Central memory CD8-positive, alpha-beta T cell (primary cell): ENCODE data around the gene TMEM51.

ENCODE experiments used
- ATAC-seq: fragments of 150-1000 bp; cut with Tn5 transposase; replicated peaks from 2 replicates; pipeline ENCODE4 v1.10.0; 2022; ENCODE audit warnings: mild to moderate bottlenecking, moderate FRiP score, moderate number of reproducible peaks; ENCODE audit not compliant: poor library complexity, severe bottlenecking; ENCODE audit errors: extremely low read depth
- DNase-seq, 2 donors: peaks; one replicate each; pipeline ENCODE4 v3.0.0; 2021; ENCODE audit warnings: low spot score in 2 of 2
- H3K27ac Mint-ChIP-seq: one replicate; pipeline ENCODE4 v1.8.0; 2022; ENCODE audit warnings: low read depth, mild to moderate bottlenecking, moderate library complexity, mixed read lengths
- H3K27me3 Mint-ChIP-seq: one replicate; pipeline ENCODE4 v1.8.0; 2022; ENCODE audit warnings: mixed read lengths
- H3K36me3 Mint-ChIP-seq: one replicate; pipeline ENCODE4 v1.8.0; 2022; ENCODE audit warnings: mild to moderate bottlenecking, moderate library complexity, mixed read lengths; ENCODE audit not compliant: insufficient read depth
- H3K4me1 Mint-ChIP-seq: one replicate; pipeline ENCODE4 v1.8.0; 2022; ENCODE audit warnings: mixed read lengths
- H3K4me3 Mint-ChIP-seq: one replicate; pipeline ENCODE4 v1.8.0; 2022; ENCODE audit warnings: mild to moderate bottlenecking, moderate library complexity, mixed read lengths
- H3K9me3 Mint-ChIP-seq: one replicate; pipeline ENCODE4 v1.8.0; 2022; ENCODE audit warnings: mixed read lengths

Gene TMEM51

GRCh38 chr1:15151377-15151806, 2.2 kb upstream of the TMEM51 start:
- ATAC-seq: no peak
- peaks cover 79% of the 10 kb centered on the region for H3K27me3 Mint-ChIP-seq
- H3K4me1 Mint-ChIP-seq: peaks cover 11% of the 10 kb centered on the region
- no peaks in the 10 kb centered on the region for H3K9me3 Mint-ChIP-seq
- no peak overlapping the region for H3K4me3 Mint-ChIP-seq
- no peaks in the 10 kb centered on the region for H3K36me3 Mint-ChIP-seq
- DNase-seq: no peak
- H3K27ac Mint-ChIP-seq: no peak overlapping the region

DNA sequence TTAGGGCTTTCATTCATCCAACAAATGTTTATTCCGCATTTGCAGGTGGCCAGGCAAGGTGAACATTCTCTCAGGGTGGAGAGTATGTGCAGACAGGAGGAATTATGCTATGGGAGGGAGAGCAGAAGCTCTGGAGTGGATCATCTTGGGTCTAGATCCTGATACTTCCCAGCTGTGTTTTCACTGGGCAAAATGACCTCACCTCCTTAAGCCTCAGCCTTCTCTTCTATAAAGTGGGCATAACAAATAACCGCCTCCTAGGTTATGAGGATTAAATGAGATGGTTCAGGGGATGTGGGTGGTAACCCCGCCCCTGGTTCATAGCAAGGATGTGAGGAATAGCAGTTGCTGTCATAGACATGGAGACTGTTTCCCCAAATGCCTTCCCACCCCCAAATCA, 1.7 kb upstream of the TMEM51 start:
- Mint-ChIP-seq H3K4me1 (peaks cover 14% of the 10 kb centered on the region), H3K9me3 (no peaks in the 10 kb centered on the region), H3K4me3 (peak overlapping the region; percentile 34), H3K27ac (no peak overlapping the region), H3K27me3 (peaks cover 74% of the 10 kb centered on the region), H3K36me3 (no peaks in the 10 kb centered on the region)
- DNase-seq: no peak
- ATAC-seq: no peak

DNA sequence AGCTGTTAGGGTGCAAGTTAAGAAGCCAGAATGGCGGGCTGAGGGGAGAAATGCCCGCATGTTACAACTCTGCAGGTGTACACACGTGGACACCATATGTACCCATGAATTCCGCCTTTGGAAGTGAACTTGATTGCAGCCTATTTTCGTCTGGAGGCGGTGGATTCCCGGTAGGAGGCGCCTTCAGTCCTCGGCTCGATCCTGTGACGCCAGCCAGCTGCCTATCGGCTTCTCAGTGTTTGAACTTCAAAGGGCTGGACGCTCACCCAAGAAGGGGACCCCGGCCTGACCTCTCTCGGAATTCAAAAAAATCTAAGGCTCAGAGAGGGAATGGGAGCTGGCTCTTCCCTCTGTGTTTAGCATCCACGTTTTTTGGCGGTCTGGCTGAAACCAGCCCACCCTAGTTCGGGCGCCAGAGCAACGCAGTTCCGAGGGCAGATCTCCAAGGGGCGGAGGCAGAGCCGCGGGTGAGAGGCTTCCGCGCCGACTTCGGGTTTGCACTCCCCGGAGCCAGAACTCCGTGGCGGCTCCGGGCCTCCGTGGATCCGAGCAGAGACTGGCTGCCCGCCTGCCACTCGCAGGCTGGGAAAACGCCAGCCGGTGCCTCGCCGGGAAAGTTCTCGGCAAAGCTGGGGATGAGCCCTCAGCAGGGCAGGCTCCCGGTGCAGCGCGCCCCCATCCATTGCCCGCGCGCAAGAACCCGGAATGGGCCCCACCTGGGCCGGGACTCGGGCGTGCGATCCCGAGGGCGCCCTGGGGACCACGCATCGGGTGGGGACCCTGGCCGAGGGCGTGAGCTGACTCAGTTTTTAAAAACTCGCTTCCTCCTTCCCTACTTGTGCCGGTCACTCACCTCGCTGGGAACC, 996 bp upstream of the TMEM51 start:
- peaks cover 67% of the 10 kb centered on the region for H3K27me3 Mint-ChIP-seq
- DNase-seq (no peak), ATAC-seq (no peak)
- peak overlapping the region; percentile 34 for H3K4me3 Mint-ChIP-seq
- H3K27ac Mint-ChIP-seq: no peak overlapping the region
- no peaks in the 10 kb centered on the region for H3K9me3 Mint-ChIP-seq
- H3K4me1 Mint-ChIP-seq: peaks cover 16% of the 10 kb centered on the region
- no peaks in the 10 kb centered on the region for H3K36me3 Mint-ChIP-seq

DNA sequence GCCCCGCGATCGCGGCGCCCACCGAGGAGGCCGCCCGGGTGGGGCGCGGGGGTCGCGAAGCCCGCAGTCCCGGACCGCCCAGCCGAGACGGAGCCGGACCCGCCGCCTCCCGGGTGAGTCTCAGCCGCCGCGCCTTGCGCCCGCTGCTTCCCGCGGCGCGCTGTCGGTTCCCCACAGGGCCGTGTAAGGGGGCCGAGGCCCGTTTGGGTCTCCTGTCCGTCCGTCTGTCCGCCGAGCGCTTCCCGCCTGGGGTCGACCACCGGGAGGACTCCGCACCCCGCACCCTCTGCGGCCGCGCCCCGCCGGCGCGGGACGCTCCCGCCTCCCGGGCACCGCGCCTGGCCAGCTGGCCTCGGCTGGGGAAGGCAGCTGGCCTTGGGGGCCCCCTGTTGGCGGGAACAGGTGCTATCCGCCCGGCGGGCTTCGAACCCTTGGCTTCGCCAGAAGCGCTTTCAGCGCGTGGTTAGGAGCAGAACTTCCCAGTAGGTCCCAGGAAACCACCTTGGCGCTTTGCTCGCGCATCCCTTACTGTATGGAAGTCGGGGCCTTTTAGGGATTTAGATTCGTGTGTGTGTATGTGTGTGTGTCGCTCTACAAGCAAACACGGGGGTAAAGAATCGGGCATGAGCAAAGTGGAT, 414 bp downstream of the TMEM51 start:
- H3K27ac Mint-ChIP-seq: no peak overlapping the region
- no peaks in the 10 kb centered on the region for H3K9me3 Mint-ChIP-seq
- DNase-seq (no peak), ATAC-seq (no peak)
- H3K4me3 Mint-ChIP-seq: peak overlapping the region; percentile 40
- H3K4me1 Mint-ChIP-seq: peaks cover 16% of the 10 kb centered on the region
- no peaks in the 10 kb centered on the region for H3K36me3 Mint-ChIP-seq
- H3K27me3 Mint-ChIP-seq: peaks cover 53% of the 10 kb centered on the region

GRCh38 chr1:15154480-15155036, 1.0 kb downstream of the TMEM51 start:
- H3K9me3 Mint-ChIP-seq: no peaks in the 10 kb centered on the region
- no peak for ATAC-seq
- peak overlapping the region; percentile 40 for H3K4me3 Mint-ChIP-seq
- H3K36me3 Mint-ChIP-seq: no peaks in the 10 kb centered on the region
- DNase-seq: no peak
- no peak overlapping the region for H3K27ac Mint-ChIP-seq
- peaks cover 16% of the 10 kb centered on the region for H3K4me1 Mint-ChIP-seq
- H3K27me3 Mint-ChIP-seq: peaks cover 49% of the 10 kb centered on the region

- no peak overlapping the region for H3K27ac Mint-ChIP-seq
- H3K4me3 Mint-ChIP-seq: peak overlapping the region; percentile 25
- no peak for ATAC-seq
- H3K27me3 Mint-ChIP-seq: peaks cover 42% of the 10 kb centered on the region
- no peaks in the 10 kb centered on the region for H3K9me3 Mint-ChIP-seq
- no peaks in the 10 kb centered on the region for H3K36me3 Mint-ChIP-seq
- H3K4me1 Mint-ChIP-seq: peaks cover 16% of the 10 kb centered on the region
- DNase-seq: no peak
Observed at GRCh38 chr1:15155191-15155590, 1.6 kb downstream of the TMEM51 start.

DNA sequence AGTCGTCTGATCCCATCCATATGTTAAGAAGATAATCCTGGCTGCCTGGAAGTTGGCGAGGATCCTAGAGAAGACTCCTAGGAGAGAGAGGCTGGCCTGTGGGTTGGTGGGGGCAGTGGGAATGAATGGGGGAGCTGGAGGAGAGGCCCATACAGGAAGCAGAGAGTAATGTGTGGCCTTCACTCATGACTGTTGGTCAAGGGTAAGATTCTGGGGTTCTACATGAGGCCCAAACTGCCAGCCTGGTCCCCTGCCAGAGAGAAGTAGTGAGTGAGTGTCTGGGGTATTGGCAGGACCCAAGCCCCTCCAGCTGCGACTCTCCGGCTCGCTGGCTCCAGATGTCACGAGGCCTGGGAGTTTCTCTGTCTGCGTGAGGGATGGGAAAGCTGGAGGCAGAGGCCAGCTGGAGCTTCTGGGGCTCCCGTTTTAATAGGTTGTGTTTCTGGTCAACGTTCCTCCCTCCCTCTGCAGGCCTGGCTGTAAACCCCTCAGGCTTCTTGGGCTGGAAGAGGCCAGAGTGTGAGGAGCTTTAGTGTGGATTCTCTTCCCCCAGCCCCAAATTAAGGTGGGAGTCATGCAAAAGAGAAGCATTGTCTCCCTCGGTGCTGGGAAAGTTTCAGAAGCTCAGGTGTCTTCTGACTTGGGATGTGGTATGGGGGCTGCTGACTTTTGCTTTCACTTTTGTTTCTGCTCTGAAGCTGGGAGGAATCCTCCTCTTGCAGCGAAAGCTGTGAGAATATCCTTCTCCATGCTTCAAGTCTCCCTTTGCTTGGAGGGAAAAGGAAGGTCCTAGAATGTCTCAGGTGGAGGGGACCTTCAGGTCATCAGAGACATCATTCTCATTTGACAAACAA, 2.6 kb downstream of the TMEM51 start:
- Mint-ChIP-seq H3K27ac (no peak overlapping the region), H3K9me3 (no peaks in the 10 kb centered on the region), H3K36me3 (no peaks in the 10 kb centered on the region), H3K27me3 (peaks cover 33% of the 10 kb centered on the region), H3K4me3 (peak overlapping the region; percentile 41), H3K4me1 (peaks cover 16% of the 10 kb centered on the region)
- DNase-seq: no peak
- ATAC-seq: no peak

GRCh38 chr1:15156807-15157380, 3.3 kb downstream of the TMEM51 start:
- H3K27ac Mint-ChIP-seq: no peak overlapping the region

GRCh38 chr1:15157524-15158399, 4.2 kb downstream of the TMEM51 start:
- no peak overlapping the region for H3K27ac Mint-ChIP-seq
- H3K27me3 Mint-ChIP-seq: peaks cover 16% of the 10 kb centered on the region
- ATAC-seq: no peak
- no peak overlapping the region for H3K4me3 Mint-ChIP-seq
- H3K9me3 Mint-ChIP-seq: no peaks in the 10 kb centered on the region
- H3K4me1 Mint-ChIP-seq: peaks cover 16% of the 10 kb centered on the region
- DNase-seq: no peak
- H3K36me3 Mint-ChIP-seq: no peaks in the 10 kb centered on the region

More at GRCh38 chr1:15156807-15157380, 3.3 kb downstream of the TMEM51 start:
- H3K4me1 Mint-ChIP-seq: peaks cover 16% of the 10 kb centered on the region
- no peaks in the 10 kb centered on the region for H3K36me3 Mint-ChIP-seq
- ATAC-seq (no peak), DNase-seq (no peak)
- peak overlapping the region; percentile 41 for H3K4me3 Mint-ChIP-seq
- no peaks in the 10 kb centered on the region for H3K9me3 Mint-ChIP-seq
- H3K27me3 Mint-ChIP-seq: peaks cover 25% of the 10 kb centered on the region

- Mint-ChIP-seq H3K4me3 (no peak overlapping the region), H3K9me3 (no peaks in the 10 kb centered on the region), H3K36me3 (no peaks in the 10 kb centered on the region), H3K27ac (no peak overlapping the region), H3K27me3 (peaks cover 15% of the 10 kb centered on the region), H3K4me1 (peaks cover 16% of the 10 kb centered on the region)
- no peak for ATAC-seq
- DNase-seq: no peak
Observed at GRCh38 chr1:15158506-15159165, 5.1 kb downstream of the TMEM51 start.

- DNase-seq (no peak), ATAC-seq (no peak)
- no peak overlapping the region for H3K27ac Mint-ChIP-seq
- no peaks in the 10 kb centered on the region for H3K36me3 Mint-ChIP-seq
- no peak overlapping the region for H3K4me3 Mint-ChIP-seq
- no peaks in the 10 kb centered on the region for H3K9me3 Mint-ChIP-seq
- H3K4me1 Mint-ChIP-seq: peaks cover 16% of the 10 kb centered on the region
- H3K27me3 Mint-ChIP-seq: peaks cover 14% of the 10 kb centered on the region
Observed at GRCh38 chr1:15159166-15159555, 5.6 kb downstream of the TMEM51 start.
